ENCODE data around the gene FBXO21.

- TF ChIP-seq EZH2 (IDR thresholded peaks at IDR 0.05; ENCODE audit: insufficient read depth, poor library complexity, severe bottlenecking), result no peak
- peak; percentile 95 for TF ChIP-seq EZH2phosphoT487 (IDR thresholded peaks at IDR 0.05; ENCODE audit: insufficient read depth, low read depth)
Observed at GRCh38 chr12:117127933-117128823, 62.1 kb downstream of the FBXO21 start.
